ENCODE measurements around the gene NHSL2.
"Not testable (repeated sequence)": the region's sequence is repeated elsewhere in the genome, so short reads cannot be mapped to it uniquely, and the experiment has no call there.

Gene NHSL2

GRCh38 chrX:72131317-72132294, 221.0 kb downstream of the NHSL2 start, which contains the start of gene RTL5:
TSS of gene RTL5 (minus strand) at chrX:72131915.
- DNase-seq (ENCODE audit: low spot score) = peak; percentile 89

GRCh38 chrX:72132456-72132855, 221.8 kb downstream of the NHSL2 start:
- no peak for DNase-seq (ENCODE audit: low spot score)

- DNase-seq (ENCODE audit: low spot score) = no peak
These were observed 223.4 kb downstream of the NHSL2 start for GRCh38 chrX:72133851-72134546.

GRCh38 chrX:72137846-72138495, 227.3 kb downstream of the NHSL2 start:
- DNase-seq (ENCODE audit: low spot score) = no peak

- no peak for DNase-seq (ENCODE audit: low spot score)
These were observed 228.9 kb downstream of the NHSL2 start for GRCh38 chrX:72139538-72139937.

GRCh38 chrX:72141372-72142004, 230.8 kb downstream of the NHSL2 start:
- no peak for DNase-seq (ENCODE audit: low spot score)

GRCh38 chrX:72142094-72142793, 231.6 kb downstream of the NHSL2 start:
- DNase-seq (ENCODE audit: low spot score) = no peak

- no peak for DNase-seq (ENCODE audit: low spot score)
These were observed 232.4 kb downstream of the NHSL2 start for GRCh38 chrX:72142794-72143608.

- no peak for DNase-seq (ENCODE audit: low spot score)
These were observed 232.9 kb downstream of the NHSL2 start for GRCh38 chrX:72143609-72143907.

- no peak for DNase-seq (ENCODE audit: low spot score)
These were observed 234.5 kb downstream of the NHSL2 start for GRCh38 chrX:72145181-72145580.

- no peak for DNase-seq (ENCODE audit: low spot score)
These were observed 235.9 kb downstream of the NHSL2 start for GRCh38 chrX:72146527-72146926.

- no peak for DNase-seq (ENCODE audit: low spot score)
These were observed 248.1 kb downstream of the NHSL2 start for GRCh38 chrX:72158773-72159172.

GRCh38 chrX:72159769-72160168, 249.1 kb downstream of the NHSL2 start:
- no peak for DNase-seq (ENCODE audit: low spot score)

GRCh38 chrX:72165551-72165950, 254.9 kb downstream of the NHSL2 start:
- DNase-seq (ENCODE audit: low spot score) = no peak

GRCh38 chrX:72169008-72169728, 258.5 kb downstream of the NHSL2 start:
- no peak for DNase-seq (ENCODE audit: low spot score)

GRCh38 chrX:72176289-72176688, 265.6 kb downstream of the NHSL2 start:
- DNase-seq (ENCODE audit: low spot score) = not testable (repeated sequence)

- no peak for DNase-seq (ENCODE audit: low spot score)
These were observed 266.3 kb downstream of the NHSL2 start for GRCh38 chrX:72176981-72177380.

GRCh38 chrX:72180539-72180938, 269.9 kb downstream of the NHSL2 start:
- no peak for DNase-seq (ENCODE audit: low spot score)

GRCh38 chrX:72181178-72182125, 270.8 kb downstream of the NHSL2 start, which contains the start of gene PIN4:
TSS of gene PIN4 (plus strand) at chrX:72181757. CDS start at chrX:72181786, 29 bp downstream.
- DNase-seq (ENCODE audit: low spot score) = peak; percentile 95

All from putamen (tissue), 1 donor.